Measurements from ENCODE around the gene ATRAID. TPM values are rescaled to one million over a fixed set of nuclear protein-coding genes. Genes with fewer than 3 reads are reported as not detected.

ATRAID gene
- total and polyA plus RNA-seq, 4 donors, result 90.0 to 204 (median 122) TPM

DNA sequence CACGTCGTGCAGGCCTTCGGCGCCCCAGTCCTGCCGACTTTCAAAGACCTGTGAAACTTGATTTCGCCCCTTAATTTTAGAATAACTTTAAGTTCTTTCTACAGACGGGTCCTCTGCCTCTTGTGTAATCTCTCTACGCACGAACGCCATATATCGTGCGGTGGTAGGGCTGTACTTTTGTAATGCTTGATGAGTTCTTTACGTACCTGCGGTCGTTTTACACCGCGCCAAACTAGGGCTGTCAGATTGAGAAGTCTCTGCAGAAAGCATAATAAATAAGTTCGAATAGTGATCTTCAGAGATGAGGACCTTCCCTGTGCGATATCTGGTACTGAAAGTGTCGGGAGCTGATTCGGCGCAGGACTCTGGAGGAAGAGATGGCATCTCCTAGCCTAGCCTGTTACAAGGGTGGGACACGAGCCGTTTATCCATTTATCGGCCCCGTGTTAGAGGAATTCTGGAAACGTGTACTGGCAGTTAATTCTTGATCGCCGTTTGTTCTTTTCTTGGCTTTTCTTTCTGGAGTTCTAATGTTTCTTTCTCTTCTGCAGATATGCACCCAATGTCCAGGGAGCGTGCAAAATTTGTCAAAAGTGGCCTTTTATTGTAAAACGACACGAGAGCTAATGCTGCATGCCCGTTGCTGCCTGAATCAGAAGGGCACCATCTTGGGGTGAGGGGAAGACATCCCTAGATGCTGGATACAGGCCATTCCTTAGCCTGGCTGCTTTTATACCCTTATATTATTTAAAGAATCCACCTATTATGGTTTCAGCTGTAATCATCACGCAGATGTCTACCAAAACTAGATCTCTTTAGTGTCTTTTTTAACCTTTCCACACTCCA is 1.0 kb downstream of the ATRAID start:
- 9 to 10% methylated on average over 34 of the region's 34 CpGs for WGBS, 2 donors
- H3K27ac ChIP-seq (ENCODE audit: low read depth in 1 of 2, low read length in 1 of 2), result peak overlapping the region; percentile 99 to 100
- DNase-seq, result peak in 1 of 3 donors; percentile 13
- peak overlapping the region; percentile 91 to 95 for H3K9ac ChIP-seq (ENCODE audit: insufficient read depth in 1 of 2, low read length in 2 of 2)
- no peaks in the 10 kb centered on the region for H3K9me3 ChIP-seq (ENCODE audit: control insufficient read depth in 4 of 4, insufficient read depth in 3 of 4, low read length in 3 of 4)
- TF ChIP-seq CTCF (IDR thresholded peaks at IDR 0.05; ENCODE audit: control extremely low read depth, extremely low read depth), result no peak
- peaks cover 0 to 14% (median 5%) of the 10 kb centered on the region in 4 donors for H3K36me3 ChIP-seq (ENCODE audit: control insufficient read depth in 4 of 4, insufficient read depth in 4 of 4, low read length in 4 of 4)
- peak; percentile 2 for ATAC-seq (ENCODE audit: insufficient read depth, low FRiP score)
- peak overlapping the region; percentile 84 for H3K4me3 ChIP-seq
- H3K27me3 ChIP-seq (ENCODE audit: control insufficient read depth in 3 of 3, insufficient read depth in 3 of 3, low read length in 2 of 3), result no peaks in the 10 kb centered on the region
- H3K4me1 ChIP-seq (ENCODE audit: control insufficient read depth in 5 of 5, insufficient read depth in 5 of 5, low read length in 5 of 5), result peaks cover 0 to 19% (median 3%) of the 10 kb centered on the region in 5 donors

GRCh38 chr2:27214941-27215340 is 3.1 kb downstream of the ATRAID start:
- no peak overlapping the region for H3K4me3 ChIP-seq
- TF ChIP-seq CTCF (IDR thresholded peaks at IDR 0.05; ENCODE audit: control extremely low read depth, extremely low read depth), result no peak
- no peak for ATAC-seq (ENCODE audit: insufficient read depth, low FRiP score)
- peaks cover 0 to 10% (median 2%) of the 10 kb centered on the region in 4 donors for H3K36me3 ChIP-seq (ENCODE audit: control insufficient read depth in 4 of 4, insufficient read depth in 4 of 4, low read length in 4 of 4)
- no peaks in the 10 kb centered on the region for H3K9me3 ChIP-seq (ENCODE audit: control insufficient read depth in 4 of 4, insufficient read depth in 3 of 4, low read length in 3 of 4)
- DNase-seq, result no peak
- peaks cover 0 to 25% (median 3%) of the 10 kb centered on the region in 5 donors for H3K4me1 ChIP-seq (ENCODE audit: control insufficient read depth in 5 of 5, insufficient read depth in 5 of 5, low read length in 5 of 5)
- H3K9ac ChIP-seq (ENCODE audit: insufficient read depth in 1 of 2, low read length in 2 of 2), result no peak overlapping the region
- no peaks in the 10 kb centered on the region for H3K27me3 ChIP-seq (ENCODE audit: control insufficient read depth in 3 of 3, insufficient read depth in 3 of 3, low read length in 2 of 3)
- WGBS, 2 donors, result 89 to 92% methylated on average over 3 of the region's 3 CpGs
- no peak overlapping the region for H3K27ac ChIP-seq (ENCODE audit: low read depth in 1 of 2, low read length in 1 of 2)

DNA sequence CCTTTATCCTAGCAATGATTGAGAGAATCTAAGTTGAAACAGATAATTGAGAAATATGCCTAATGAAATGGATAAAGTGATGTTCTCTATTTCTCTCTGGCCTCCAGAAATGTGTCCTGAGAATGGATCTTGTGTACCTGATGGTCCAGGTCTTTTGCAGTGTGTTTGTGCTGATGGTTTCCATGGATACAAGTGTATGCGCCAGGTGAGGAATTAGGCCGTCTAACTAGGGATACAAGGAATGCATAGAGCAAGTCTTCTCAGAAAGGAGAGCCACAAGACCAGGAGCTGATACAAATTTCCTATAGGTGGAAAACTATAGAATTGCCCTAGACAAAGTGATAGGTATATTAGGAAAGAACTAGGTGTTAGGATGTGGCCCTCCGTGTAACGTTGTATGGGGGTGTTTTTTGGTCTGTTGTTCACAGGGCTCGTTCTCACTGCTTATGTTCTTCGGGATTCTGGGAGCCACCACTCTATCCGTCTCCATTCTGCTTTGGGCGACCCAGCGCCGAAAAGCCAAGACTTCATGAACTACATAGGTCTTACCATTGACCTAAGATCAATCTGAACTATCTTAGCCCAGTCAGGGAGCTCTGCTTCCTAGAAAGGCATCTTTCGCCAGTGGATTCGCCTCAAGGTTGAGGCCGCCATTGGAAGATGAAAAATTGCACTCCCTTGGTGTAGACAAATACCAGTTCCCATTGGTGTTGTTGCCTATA is 4.7 kb downstream of the ATRAID start:
- H3K4me1 ChIP-seq (ENCODE audit: control insufficient read depth in 5 of 5, insufficient read depth in 5 of 5, low read length in 5 of 5), result peaks cover 0 to 20% (median 3%) of the 10 kb centered on the region in 5 donors
- no peak for DNase-seq
- no peak for ATAC-seq (ENCODE audit: insufficient read depth, low FRiP score)
- H3K36me3 ChIP-seq (ENCODE audit: control insufficient read depth in 4 of 4, insufficient read depth in 4 of 4, low read length in 4 of 4), result peaks cover 0 to 21% (median 4%) of the 10 kb centered on the region in 4 donors
- 85 to 88% methylated on average over 13 of the region's 13 CpGs for WGBS, 2 donors
- TF ChIP-seq CTCF (IDR thresholded peaks at IDR 0.05; ENCODE audit: control extremely low read depth, extremely low read depth), result no peak
- H3K27me3 ChIP-seq (ENCODE audit: control insufficient read depth in 3 of 3, insufficient read depth in 3 of 3, low read length in 2 of 3), result no peaks in the 10 kb centered on the region
- no peaks in the 10 kb centered on the region for H3K9me3 ChIP-seq (ENCODE audit: control insufficient read depth in 4 of 4, insufficient read depth in 3 of 4, low read length in 3 of 4)
- no peak overlapping the region for H3K4me3 ChIP-seq
- H3K9ac ChIP-seq (ENCODE audit: insufficient read depth in 1 of 2, low read length in 2 of 2), result peak overlapping the region in 1 of 2 donors; percentile 18
- peak overlapping the region in 1 of 2 donors; percentile 28 for H3K27ac ChIP-seq (ENCODE audit: low read depth in 1 of 2, low read length in 1 of 2)
